Ishikawa (cell line): ENCODE data around the gene CUEDC1.

Experiments used
- CEBPB ChIP-seq: IDR thresholded peaks from 2 replicates; pipeline ENCODE4 v1.6.1; 2012
- CREB1 ChIP-seq: IDR thresholded peaks from 2 replicates; pipeline ENCODE4 v1.6.1; 2012; ENCODE audit warnings: low read depth
- EGR1 ChIP-seq: IDR thresholded peaks from 2 replicates; pipeline ENCODE4 v1.6.1; 2012
- EP300 ChIP-seq: IDR thresholded peaks from 2 replicates; pipeline ENCODE4 v1.6.1; 2012; ENCODE audit warnings: borderline replicate concordance
- FOXM1 ChIP-seq: IDR thresholded peaks from 2 replicates; pipeline ENCODE4 v1.6.1; 2012; ENCODE audit warnings: low read depth, borderline replicate concordance
- MAX ChIP-seq: IDR thresholded peaks from 2 replicates; pipeline ENCODE4 v1.6.1; 2012
- NFIC ChIP-seq: IDR thresholded peaks from 2 replicates; pipeline ENCODE4 v1.6.1; 2012
- RAD21 ChIP-seq: IDR thresholded peaks from 2 replicates; pipeline ENCODE4 v1.6.1; 2012; ENCODE audit warnings: low read depth
- REST ChIP-seq: IDR thresholded peaks from 2 replicates; pipeline ENCODE4 v1.6.1; 2012; ENCODE audit warnings: low read depth, mild to moderate bottlenecking
- TAF1 ChIP-seq: IDR thresholded peaks from 2 replicates; pipeline ENCODE4 v1.6.1; 2012; ENCODE audit warnings: low read depth, mild to moderate bottlenecking
- TCF12 ChIP-seq: IDR thresholded peaks from 2 replicates; pipeline ENCODE4 v1.6.1; 2012; ENCODE audit warnings: low read depth
- TEAD4 ChIP-seq: IDR thresholded peaks from 2 replicates; pipeline ENCODE4 v1.6.1; 2012
- USF1 ChIP-seq: IDR thresholded peaks from 2 replicates; pipeline ENCODE4 v1.6.1; 2012
- YY1 ChIP-seq: IDR thresholded peaks from 2 replicates; pipeline ENCODE4 v1.6.1; 2012; ENCODE audit warnings: low read depth
- ZBTB7A ChIP-seq: IDR thresholded peaks from 2 replicates; pipeline ENCODE4 v1.6.1; 2012; ENCODE audit warnings: low read depth

CUEDC1 gene

GRCh38 chr17:57849163-57849873 lies 105.9 kb downstream of the CUEDC1 start:
- no peak for TF ChIP-seq CEBPB

GRCh38 chr17:57842280-57842679 lies 112.9 kb downstream of the CUEDC1 start:
- TF ChIP-seq TAF1 (no peak), NFIC (no peak), RAD21 (no peak), TCF12 (no peak), EGR1 (no peak)

- TF ChIP-seq TEAD4 (no peak), NFIC (no peak), TAF1 (no peak), MAX (no peak), EP300 (no peak), ZBTB7A (no peak), TCF12 (no peak), CREB1 (no peak)
These were observed 115.7 kb downstream of the CUEDC1 start for GRCh38 chr17:57839571-57839923.

- no peak for TF ChIP-seq TEAD4
These were observed 116.2 kb downstream of the CUEDC1 start for GRCh38 chr17:57838857-57839570.

GRCh38 chr17:57838453-57838852 lies 116.8 kb downstream of the CUEDC1 start:
- TF ChIP-seq FOXM1 (no peak), REST (no peak), RAD21 (no peak), CREB1 (no peak), YY1 (no peak), MAX (no peak), TCF12 (no peak), ZBTB7A (no peak), USF1 (no peak), EGR1 (no peak), CEBPB (no peak), NFIC (no peak), TEAD4 (no peak)

GRCh38 chr17:57835333-57835900 lies 119.8 kb downstream of the CUEDC1 start:
- TF ChIP-seq REST (no peak), FOXM1 (no peak), CREB1 (no peak), YY1 (no peak), USF1 (no peak), CEBPB (no peak)
